GM10266 (cell line): ENCODE data around the gene UBE2D2.
"Not testable (repeated sequence)": the region's sequence is repeated elsewhere in the genome, so short reads cannot be mapped to it uniquely, and the experiment has no call there.

Experiments
- DNase-seq: peaks from one replicate; pipeline ENCODE4 v3.0.0; 2012; ENCODE audit errors: extremely low spot score
- CTCF ChIP-seq: IDR thresholded peaks from 2 replicates; pipeline ENCODE4 v1.5.1; 2012; ENCODE audit warnings: mild to moderate bottlenecking, low read depth; ENCODE audit not compliant: control insufficient read depth, insufficient read depth; ENCODE audit errors: missing control alignments

UBE2D2 gene

GRCh38 chr5:139523635-139524445 is 37.3 kb upstream of the UBE2D2 start:
- no peak for DNase-seq
- no peak for TF ChIP-seq CTCF

GRCh38 chr5:139524446-139524845 is 36.7 kb upstream of the UBE2D2 start:
- TF ChIP-seq CTCF, result no peak
- no peak for DNase-seq

- no peak for TF ChIP-seq CTCF
- no peak for DNase-seq
Observed at GRCh38 chr5:139524940-139525585, 36.1 kb upstream of the UBE2D2 start.

- not testable (repeated sequence) for DNase-seq
Observed at GRCh38 chr5:139525586-139526308, 35.4 kb upstream of the UBE2D2 start.

- not testable (repeated sequence) for DNase-seq
Observed at GRCh38 chr5:139526309-139527089, 34.6 kb upstream of the UBE2D2 start.

- not testable (repeated sequence) for DNase-seq
Observed at GRCh38 chr5:139527090-139527470, 34.1 kb upstream of the UBE2D2 start.

GRCh38 chr5:139527896-139528467 is 33.2 kb upstream of the UBE2D2 start:
- not testable (repeated sequence) for DNase-seq

GRCh38 chr5:139528695-139529094 is 32.4 kb upstream of the UBE2D2 start:
- not testable (repeated sequence) for DNase-seq

- not testable (repeated sequence) for DNase-seq
Observed at GRCh38 chr5:139530079-139530478, 31.1 kb upstream of the UBE2D2 start.

GRCh38 chr5:139531772-139532169 is 29.4 kb upstream of the UBE2D2 start:
- DNase-seq, result no peak
- TF ChIP-seq CTCF, result no peak
